AG08396 (cell line): ENCODE data around the gene RNF150.
A peak's percentile ranks its signal among the peaks of the same experiment; 100 is the strongest.
"Not testable (repeated sequence)": the region's sequence is repeated elsewhere in the genome, so short reads cannot be mapped to it uniquely, and the experiment has no call there.

Source experiments
- DNase-seq: peaks from one replicate; pipeline ENCODE4 v3.0.0; 2012; ENCODE audit warnings: low spot score, mixed read lengths

The RNF150 gene

DNA sequence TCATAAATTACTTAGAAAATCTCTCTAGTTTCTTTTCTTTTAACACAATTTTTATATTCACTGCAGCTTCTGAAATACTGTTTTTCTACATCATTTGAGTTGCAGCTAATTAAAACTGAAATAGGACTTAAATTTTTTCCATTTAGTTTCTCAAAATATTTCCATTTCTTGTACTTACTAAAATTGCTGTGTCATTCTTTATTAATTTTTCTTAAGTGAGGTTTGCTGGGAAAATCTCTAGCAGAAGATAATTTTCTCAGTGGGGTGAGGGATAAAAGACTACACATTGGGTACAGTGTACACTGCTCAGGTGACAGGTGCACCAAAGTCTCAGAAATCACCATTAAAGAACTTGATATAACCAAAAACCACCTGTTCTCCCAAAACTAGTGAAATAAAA, 57.7 kb downstream of the RNF150 start:
- no peak for DNase-seq

DNA sequence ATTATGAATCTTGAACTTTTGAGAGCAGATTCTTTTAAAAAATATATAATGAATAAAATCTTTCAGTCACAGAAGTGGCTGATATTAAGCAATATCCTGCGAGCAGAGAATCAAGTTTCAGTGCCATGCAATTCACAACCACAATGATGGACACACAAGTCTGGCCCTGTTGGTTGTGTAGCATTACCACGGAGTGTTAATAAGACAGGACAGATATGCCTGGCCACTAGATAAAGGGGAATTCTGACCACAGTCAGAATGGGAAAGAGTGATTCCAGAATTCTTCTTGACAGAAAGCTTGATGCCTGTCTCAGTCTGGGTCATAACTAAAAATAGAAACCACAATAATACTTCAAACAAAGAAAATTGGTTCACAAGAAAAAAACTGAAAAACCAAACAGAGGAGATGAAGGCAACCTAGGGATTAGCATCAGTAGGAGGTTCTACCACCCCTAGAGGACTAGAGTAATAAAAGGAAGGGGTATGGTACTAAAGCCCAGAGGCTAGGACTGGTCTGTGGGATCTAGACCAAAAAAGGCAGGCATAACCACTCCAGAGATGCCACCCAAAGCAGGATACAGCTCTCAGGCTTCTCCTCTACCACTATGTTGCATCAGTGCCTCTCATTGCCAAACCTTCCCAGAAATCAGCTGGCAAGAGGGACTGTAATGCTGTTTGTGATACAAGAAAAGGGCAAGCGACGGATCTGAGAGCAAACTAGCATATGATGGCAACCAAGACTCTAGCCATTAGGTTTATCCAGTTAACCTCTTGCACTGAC, 59.0 kb downstream of the RNF150 start:
- no peak for DNase-seq

DNA sequence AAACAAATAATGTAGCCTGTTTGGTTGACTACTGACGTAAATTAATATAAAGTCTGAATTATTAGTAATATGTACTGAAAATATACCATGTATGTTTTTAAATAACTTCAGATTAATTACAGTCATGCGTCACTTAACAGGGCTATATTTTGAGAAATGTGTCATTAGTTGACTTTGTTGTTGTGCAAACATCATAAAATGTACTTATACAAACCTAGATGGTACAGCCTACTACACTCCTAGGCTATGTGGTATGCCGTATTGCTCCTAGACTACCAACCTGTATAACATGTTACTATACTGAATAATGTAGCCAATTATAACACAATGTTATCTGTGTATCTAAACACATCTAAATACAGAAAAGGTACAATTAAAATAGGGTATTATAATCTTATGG, 66.6 kb downstream of the RNF150 start:
- no peak for DNase-seq

GRCh38 chr4:141065872-141066271, 67.4 kb downstream of the RNF150 start:
- DNase-seq, result no peak

DNA sequence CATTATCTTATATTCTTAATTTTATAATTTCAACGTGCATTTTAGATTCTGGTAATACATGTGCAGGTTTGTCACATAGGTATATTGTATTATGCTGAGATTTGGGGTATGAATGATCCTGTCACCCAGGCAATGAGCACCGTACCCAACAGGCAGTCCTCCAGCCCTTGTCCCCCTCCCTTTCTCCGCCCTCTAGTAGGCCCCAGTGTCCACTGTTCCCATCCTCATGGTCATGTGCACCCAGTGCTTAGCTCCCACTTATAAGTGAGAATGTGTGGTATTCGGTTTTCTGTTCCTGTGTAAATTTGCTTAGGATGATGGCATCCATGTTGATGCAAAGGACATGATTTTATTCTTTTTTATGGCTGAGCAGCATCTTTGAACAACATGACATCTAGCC, 70.6 kb downstream of the RNF150 start:
- no peak for DNase-seq

- peak; percentile 19 for DNase-seq
These were observed 74.4 kb downstream of the RNF150 start for GRCh38 chr4:141058591-141059512.

DNA sequence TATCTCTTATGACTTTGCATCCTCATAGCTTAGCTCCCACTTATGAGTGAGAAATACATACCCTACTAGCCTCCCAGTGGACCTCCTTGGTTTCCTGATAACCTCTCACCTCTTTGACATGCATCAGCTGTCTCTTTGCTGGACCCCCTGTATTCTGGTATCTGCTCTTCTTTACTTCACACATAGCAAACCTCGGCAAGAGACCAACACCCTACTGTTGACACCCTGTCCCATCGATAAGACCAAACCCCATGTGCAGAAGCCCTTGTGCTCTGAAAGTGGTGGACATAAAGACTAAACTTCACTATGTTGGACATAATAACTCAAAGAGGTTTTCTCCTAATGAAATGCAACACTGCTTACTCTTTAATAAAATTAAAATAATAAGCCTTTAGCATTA, 75.7 kb downstream of the RNF150 start:
- no peak for DNase-seq

DNA sequence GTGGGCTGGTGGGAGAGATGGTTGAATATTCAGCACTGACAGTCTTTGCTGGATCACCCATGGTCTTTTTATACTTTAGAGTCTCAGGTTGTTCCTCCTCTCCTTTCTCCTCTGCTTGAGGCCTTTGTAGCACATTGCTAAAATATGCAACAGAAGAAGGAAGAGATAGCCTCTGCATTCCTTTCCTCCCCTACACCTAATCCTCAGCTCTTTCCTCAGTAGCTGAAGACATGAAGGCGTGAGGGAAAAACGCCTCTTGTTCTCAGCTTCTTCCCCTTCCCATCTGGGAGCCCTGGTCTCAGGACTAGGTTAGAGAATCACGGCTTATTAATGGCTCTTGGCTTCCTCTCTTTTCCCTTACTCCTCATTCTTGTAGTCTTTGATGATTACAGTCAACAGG, 76.8 kb downstream of the RNF150 start:
- DNase-seq, result no peak

GRCh38 chr4:141054446-141054845, 78.8 kb downstream of the RNF150 start:
- DNase-seq, result no peak

- not testable (repeated sequence) for DNase-seq
These were observed 82.3 kb downstream of the RNF150 start for GRCh38 chr4:141050999-141051398.

DNA sequence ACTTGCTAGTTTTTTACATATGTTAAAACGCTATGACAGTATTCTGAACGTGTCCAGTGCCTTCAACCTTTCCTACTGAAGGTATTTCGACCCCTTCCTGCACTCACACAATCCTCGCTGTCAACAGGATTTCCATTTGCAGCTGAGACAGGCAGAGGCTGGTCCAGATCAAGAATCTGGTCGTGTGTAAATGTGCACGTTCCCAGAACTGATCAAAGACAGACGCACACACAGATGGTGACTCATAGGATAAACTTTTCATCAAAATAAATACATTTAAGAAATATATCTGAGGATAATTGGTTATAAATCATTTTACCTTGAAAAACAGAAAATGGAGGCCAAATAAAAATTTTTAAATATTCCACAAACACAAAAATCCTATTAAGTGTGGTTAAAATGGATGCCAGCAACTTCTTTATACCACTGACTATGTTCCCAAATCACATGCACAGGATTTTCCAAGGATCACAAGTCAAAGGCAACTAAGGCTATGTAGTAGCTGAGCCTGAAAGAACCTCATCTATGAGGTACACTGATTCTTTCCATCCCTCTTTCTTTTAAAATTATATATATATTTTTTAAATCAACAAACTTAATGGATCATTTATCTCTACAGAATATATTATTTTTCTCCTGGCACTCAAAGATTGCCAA, 85.9 kb downstream of the RNF150 start:
- no peak for DNase-seq

- peak; percentile 50 for DNase-seq
These were observed 87.0 kb downstream of the RNF150 start for GRCh38 chr4:141046255-141046654.

DNA sequence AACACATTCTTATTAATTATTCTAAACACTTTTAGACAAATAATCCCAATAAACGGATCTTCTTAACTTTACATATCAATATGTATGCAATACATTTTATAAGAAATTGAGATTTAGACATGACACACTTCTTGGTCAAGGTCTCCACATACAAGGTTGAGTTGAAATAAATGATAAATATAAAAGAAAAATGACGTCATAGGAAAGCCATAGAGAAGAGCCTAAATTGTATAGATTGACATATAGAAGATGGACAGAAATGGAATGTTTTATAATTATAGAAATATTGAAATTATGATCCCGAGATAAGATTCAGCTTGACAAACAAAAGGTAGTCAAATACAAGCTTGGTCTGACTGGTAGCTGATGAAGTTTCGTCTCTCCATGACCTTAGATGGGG, 87.4 kb downstream of the RNF150 start:
- no peak for DNase-seq

DNA sequence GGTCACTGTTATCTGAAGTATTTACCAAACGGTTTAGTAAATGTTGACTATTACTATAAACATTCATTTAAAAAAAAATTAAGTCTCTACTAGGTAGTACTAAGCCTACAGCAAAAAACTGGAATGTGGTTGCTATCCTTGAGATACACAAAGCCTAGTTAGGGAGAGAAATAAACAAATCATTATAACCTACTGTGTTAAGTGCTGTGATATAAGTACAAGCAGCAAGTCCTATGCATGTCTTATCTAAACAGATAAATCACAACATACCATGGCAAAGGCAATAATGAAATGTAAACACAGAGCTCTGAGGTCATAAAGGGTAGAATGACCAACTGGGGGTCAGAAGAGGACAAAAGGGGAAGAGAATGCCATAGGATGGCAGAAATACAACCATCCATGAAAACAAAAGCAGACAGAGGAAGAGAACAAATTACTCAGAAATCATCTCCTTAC, 92.2 kb downstream of the RNF150 start:
- DNase-seq, result no peak

- DNase-seq, result no peak
These were observed 94.1 kb downstream of the RNF150 start for GRCh38 chr4:141039156-141039555.

- DNase-seq, result no peak
These were observed 94.8 kb downstream of the RNF150 start for GRCh38 chr4:141038428-141038827.

DNA sequence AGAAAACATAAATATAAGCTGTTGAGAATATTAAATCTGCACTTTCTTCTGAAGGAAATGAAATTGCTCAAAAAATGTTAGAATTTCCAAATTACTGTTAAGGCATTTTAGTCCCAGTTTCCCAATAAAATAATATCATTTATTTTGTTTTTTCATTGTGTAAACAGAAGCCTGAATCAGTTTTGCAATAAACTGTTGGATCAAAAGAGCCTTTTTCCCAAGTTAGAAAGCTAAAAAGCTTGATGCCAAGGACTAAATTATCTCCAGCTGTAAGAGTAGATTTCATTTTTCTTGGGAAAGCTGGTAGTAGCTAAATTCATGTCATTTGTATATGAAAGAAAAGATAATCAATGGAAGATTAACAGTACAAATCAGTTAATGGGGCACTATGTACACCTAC, 95.8 kb downstream of the RNF150 start:
- no peak for DNase-seq

DNA sequence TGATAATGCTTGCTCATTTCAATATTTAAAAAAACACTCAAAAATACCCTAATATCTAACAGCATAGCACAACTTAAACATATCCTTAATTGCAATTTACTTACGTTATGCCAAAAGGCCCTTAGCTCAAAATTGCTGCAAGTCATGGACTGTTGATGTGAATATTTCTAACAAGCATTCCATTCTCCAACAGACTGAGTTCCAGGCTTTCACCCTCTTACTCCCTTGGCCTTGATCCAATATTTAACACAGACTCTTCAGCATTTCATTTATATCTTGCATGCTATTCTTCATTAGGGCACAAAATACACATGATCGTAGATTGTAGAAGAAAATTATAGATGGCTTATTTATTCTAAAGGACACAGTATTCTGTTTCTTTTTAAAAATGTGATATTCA, 96.5 kb downstream of the RNF150 start:
- no peak for DNase-seq

- no peak for DNase-seq
These were observed 97.3 kb downstream of the RNF150 start for GRCh38 chr4:141035920-141036319.

- DNase-seq, result peak; percentile 25
These were observed 105.2 kb downstream of the RNF150 start for GRCh38 chr4:141028024-141028529.

DNA sequence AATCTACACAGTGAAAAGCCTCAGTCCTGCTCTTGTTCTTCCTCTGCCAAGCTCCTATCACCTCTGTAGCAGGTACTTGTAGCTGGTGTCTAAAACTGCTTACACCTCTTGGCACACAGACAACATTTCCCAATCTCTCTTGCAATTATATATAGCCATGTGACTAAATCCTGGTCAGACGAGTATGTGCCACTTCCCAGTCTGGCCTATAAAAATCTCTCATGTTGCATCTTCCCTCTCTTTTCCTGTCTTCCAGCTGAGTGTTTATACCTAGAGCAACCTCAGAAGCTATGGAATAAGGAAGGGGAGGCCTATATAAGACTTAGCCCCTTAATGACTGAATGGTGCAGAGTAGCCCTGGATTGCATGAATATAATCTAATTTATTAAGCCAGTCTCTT, 105.8 kb downstream of the RNF150 start:
- DNase-seq, result no peak

- no peak for DNase-seq
These were observed 106.4 kb downstream of the RNF150 start for GRCh38 chr4:141026900-141027299.
